K562 (cell line): ENCODE results near the gene PDK1. TPM values are rescaled to one million over a fixed set of nuclear protein-coding genes. Genes with fewer than 3 reads are reported as not detected.
A peak's percentile ranks its signal among the peaks of the same experiment; 100 is the strongest.

Experiments used
- ATAC-seq: fragments of 200-7000 bp; cut with Tn5 transposase; 3 replicates; pipeline ENCODE4 v1.9.1; 2020; ENCODE audit warnings: moderate library complexity
- BruUV-seq: library from RNA; stranded (reverse); fragments of 400-500 nt; replicated peaks from 2 replicates; lab custom pipeline; 2021; lab: Mats Ljungman, UMichigan
- CTCF ChIA-PET: fragments of 300-600 bp; formaldehyde crosslinking; extraction: SDS; loops from one replicate; lab custom pipeline; 2021; ENCODE audit warnings: low intra/inter-chr PET ratio; lab: Yijun Ruan, JAX
- POLR2A ChIA-PET: fragments of 300-600, 350-650 bp; sonication (Branson Sonifier 250); formaldehyde crosslinking; extraction: SDS; loops from one replicate; lab custom pipeline; 2021; ENCODE audit warnings: antibody characterized with exemption, inconsistent platforms; lab: Yijun Ruan, JAX
- DNase-seq, 4 experiments: peaks; one replicate each; pipeline versions ENCODE4 v3.0.0 to v3.0.0-alpha.2; 2011 to 2018; ENCODE audit warnings: low spot score in 3 of 4, mixed read lengths in 3 of 4; ENCODE audit errors: extremely low read depth in 1 of 4
- FAIRE-seq: peaks from 2 replicates; lab custom pipeline; 2011; peaks lifted over from hg19 to GRCh38; lab: Jason Lieb, UNC
- H2AFZ ChIP-seq: 2 replicates; pipeline ENCODE4 v1.6.0; 2011; ENCODE audit warnings: low read depth, low read length, control low read depth, inconsistent platforms
- H3K27ac ChIP-seq: fragments of 200-600 bp; 3 replicates; pipeline ENCODE4 v1.8.0; 2011; ENCODE audit warnings: low read depth, mild to moderate bottlenecking, control low read depth, inconsistent platforms, low read length, moderate library complexity, mixed read lengths; ENCODE audit errors: extremely low read depth
- H3K27me3 ChIP-seq, 2 experiments: fragments of 300-600 bp in 1 of 2; 2 replicates in 1 of 2; 3 replicates in 1 of 2; pipeline versions ENCODE4 v1.6.0 to v1.8.0; 2011; ENCODE audit warnings: inconsistent platforms in 2 of 2, low read length in 2 of 2, mild to moderate bottlenecking in 1 of 2, mixed read lengths in 1 of 2, moderate library complexity in 1 of 2; ENCODE audit not compliant: control insufficient read depth in 2 of 2, insufficient read depth in 2 of 2
- H3K36me3 ChIP-seq: fragments of 300-600 bp; 3 replicates; pipeline ENCODE4 v1.8.0; 2011; ENCODE audit warnings: mild to moderate bottlenecking, low read length, inconsistent platforms; ENCODE audit not compliant: control insufficient read depth, insufficient read depth
- H3K4me1 ChIP-seq, 2 experiments: fragments of 200-600 bp in 1 of 2; replicated peaks in 1 of 2; 2 replicates in 1 of 2; 3 replicates in 1 of 2; pipeline versions ENCODE4 v1.5.1 to v1.8.0; 2011; ENCODE audit warnings: inconsistent platforms in 2 of 2, low read length in 2 of 2, mild to moderate bottlenecking in 1 of 2, mixed read lengths in 1 of 2, moderate library complexity in 1 of 2; ENCODE audit not compliant: control insufficient read depth in 2 of 2, insufficient read depth in 2 of 2
- H3K4me2 ChIP-seq: 2 replicates; pipeline ENCODE4 v1.6.1; 2011; ENCODE audit warnings: low read length, control low read depth, inconsistent platforms, mixed read lengths; ENCODE audit not compliant: insufficient read depth
- H3K4me3 ChIP-seq: fragments of 200-600 bp; sonication (generic), shearing (Covaris generic); 2 replicates; pipeline ENCODE4 v1.5.1; 2016; ENCODE audit warnings: control low read depth, inconsistent platforms
- H3K79me2 ChIP-seq: fragments of 200-600 bp; 3 replicates; pipeline ENCODE4 v1.8.0; 2011; ENCODE audit warnings: low read length, inconsistent platforms; ENCODE audit not compliant: control insufficient read depth, insufficient read depth
- H3K9ac ChIP-seq, 2 experiments: 2 replicates each; pipeline versions ENCODE4 v1.6.0 to v1.6.1; 2011; ENCODE audit warnings: low read depth in 2 of 2, low read length in 2 of 2, control low read depth in 1 of 2, inconsistent platforms in 1 of 2, mild to moderate bottlenecking in 1 of 2, mixed read lengths in 1 of 2; ENCODE audit not compliant: insufficient read depth in 1 of 2
- H3K9me1 ChIP-seq: one replicate; pipeline ENCODE4 v1.6.0; 2011; ENCODE audit warnings: inconsistent platforms, mild to moderate bottlenecking, low read length, moderate library complexity; ENCODE audit not compliant: control insufficient read depth, insufficient read depth
- H3K9me3 ChIP-seq: replicated peaks from 2 replicates; pipeline ENCODE4 v1.5.1; 2011; ENCODE audit warnings: low read depth, low read length, inconsistent platforms; ENCODE audit not compliant: control insufficient read depth, insufficient read depth
- H4K20me1 ChIP-seq: replicated peaks from 2 replicates; pipeline ENCODE4 v1.6.1; 2011; ENCODE audit warnings: low read length, inconsistent platforms, mixed read lengths; ENCODE audit not compliant: control insufficient read depth, insufficient read depth
- BMI1 ChIP-seq: fragments of 150-350 bp; IDR thresholded peaks from 2 replicates; pipeline ENCODE4 v1.6.1; 2014; ENCODE audit warnings: low read length
- CTBP1 ChIP-seq: fragments of 450-650 bp; IDR thresholded peaks from 2 replicates; pipeline ENCODE4 v1.6.1; 2016; ENCODE audit warnings: borderline replicate concordance
- FOXA3 ChIP-seq, 2 experiments: fragments of 450-650 bp in 1 of 2; sonication (generic) in 1 of 2; formaldehyde crosslinking; IDR thresholded peaks in 1 of 2; conservative IDR thresholded peaks in 1 of 2; 2 replicates each; pipeline versions ENCODE4 v1.4.0 to v1.8.0; 2020 to 2022; ENCODE audit warnings: mild to moderate bottlenecking in 2 of 2, missing genetic modification reagents in 1 of 2
- GABPB2 ChIP-seq: fragments of 250-450 bp; sonication (Bioruptor Pico); conservative IDR thresholded peaks from 2 replicates; pipeline ENCODE4 v1.5.1; 2021; ENCODE audit warnings: mild to moderate bottlenecking
- MBD2 ChIP-seq: sonication (generic); IDR thresholded peaks from 2 replicates; pipeline ENCODE4 v1.6.1; 2016; ENCODE audit warnings: low read depth, borderline replicate concordance
- SAFB ChIP-seq: fragments of 200-400 bp; formaldehyde crosslinking; IDR thresholded peaks from 2 replicates; pipeline ENCODE4 v1.6.1; 2017; ENCODE audit warnings: low read depth, low read length, borderline replicate concordance
- ZNF253 ChIP-seq: fragments of 250-450 bp; sonication (Bioruptor Pico); conservative IDR thresholded peaks from 2 replicates; pipeline ENCODE4 v1.6.1; 2021; ENCODE audit warnings: mild to moderate bottlenecking
- WGBS: fragments of 100-300 bp; shearing (Covaris generic); methylation state at CpG from one replicate; pipeline ENCODE4 v1.1.6; 2016; ENCODE audit warnings: low coverage, mixed read lengths; ENCODE audit not compliant: insufficient coverage; ENCODE audit errors: missing lambda C conversion rate; 5-methylcytosine and 5-hydroxymethylcytosine counted together
- in situ Hi-C: fragments of 300-500 bp; cut with MboI; formaldehyde crosslinking; loops from 4 replicates; pipeline ENCODE4 v1.15.0; 2018; ENCODE audit warnings: inconsistent platforms, mixed read lengths
- intact Hi-C: fragments of 100-400 bp; cut with micrococcal nuclease; formaldehyde crosslinking; loops from 2 replicates; pipeline ENCODE4 v1.14.2; 2022
- polyA plus RNA-seq, 8 experiments: library from polyadenylated mRNA; depleted of rRNA in 4 of 8; stranded (reverse) in 5 of 8; unstranded in 3 of 8; fragments of >200 nt; fragmentation: Nextera tagmentation in 2 of 8; fragmentation: Illumina TruSeq in 1 of 8; extraction: Ambion mirVana in 2 of 8; extraction: Trizol in 1 of 8; gene quantifications; 2 replicates each; pipeline versions ENCODE4 v1.2.1 to v1.2.3, GENCODE V29; 2011 to 2014; ENCODE audit warnings: inconsistent platforms in 1 of 8, missing spikeins in 1 of 8
- total RNA-seq, 7 experiments: library from RNA; depleted of rRNA in 6 of 7; stranded (reverse); fragments of >200 nt in 6 of 7; fragmentation: Illumina TruSeq in 2 of 7; extraction: Trizol in 2 of 7; gene quantifications; 2 replicates each; pipeline versions ENCODE4 v1.2.1 to v1.2.3, GENCODE V29; 2011 to 2021; ENCODE audit warnings: low replicate concordance in 1 of 7
- TF ChIP-seq, protein P1 (sequence below): fragments of 250-450 bp; sonication (Bioruptor Pico); IDR thresholded peaks from 2 replicates; pipeline ENCODE4 v1.5.0; 2021; ENCODE audit warnings: mild to moderate bottlenecking, moderate library complexity
- TF ChIP-seq, protein P2 (sequence below): fragments of 250-450 bp; sonication (Bioruptor Pico); IDR thresholded peaks from 2 replicates; pipeline ENCODE4 v1.8.0; 2021; ENCODE audit warnings: borderline replicate concordance, mild to moderate bottlenecking, moderate library complexity; ENCODE audit not compliant: poor library complexity, severe bottlenecking

Gene PDK1
- total and polyA plus RNA-seq, 9 of the 15 experiments (the other 6 are each of a cell fraction or from before 2014, with no cell fraction given), result 3.5 to 176 (median 13.9) TPM

DNA sequence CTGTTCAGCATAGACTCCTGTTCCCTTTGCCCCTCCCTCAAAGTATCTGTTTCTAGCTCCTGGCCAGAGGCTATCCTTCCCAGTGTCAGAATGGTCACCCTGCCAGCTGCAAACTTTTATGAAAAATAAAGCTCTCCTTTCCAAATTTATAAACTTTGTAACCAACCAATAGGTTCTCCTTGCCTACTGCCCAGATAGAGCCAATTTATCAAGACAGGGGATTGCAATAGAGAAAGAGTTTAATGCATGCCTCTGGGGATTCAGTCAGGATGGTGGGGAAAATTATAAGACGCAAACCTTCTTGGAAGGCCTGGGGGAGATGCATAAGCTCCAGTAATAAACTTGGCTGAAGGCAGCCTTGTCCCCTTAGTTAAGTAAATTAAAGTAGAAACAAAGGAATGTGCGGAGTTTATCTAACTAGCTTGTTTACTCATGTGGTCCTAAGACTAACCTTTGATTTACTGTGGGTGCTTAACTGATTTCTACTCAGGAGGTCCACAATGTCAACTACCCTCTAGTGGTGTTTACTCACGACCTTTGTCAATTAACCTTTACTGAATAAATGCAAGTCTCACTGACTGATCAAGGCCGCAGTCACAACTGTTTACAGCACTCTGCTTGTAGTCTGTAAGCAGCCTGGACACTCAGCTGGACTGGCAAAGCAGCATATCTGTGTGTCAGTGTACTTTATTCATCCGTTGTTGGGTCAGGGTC, 42.9 kb upstream of the PDK1 start:
- Histone ChIP-seq H3K4me1 (peaks cover 5 to 10% of the 10 kb centered on the region in 2 experiments), H4K20me1 (no peaks in the 10 kb centered on the region), H3K4me3 (no peak overlapping the region), H3K27ac (no peak overlapping the region), H3K4me2 (no peak overlapping the region; the same call in 1 of the 2 replicates), H3K27me3 (peaks cover 0 to 4% of the 10 kb centered on the region in 2 experiments; a peak in 1 of 5 replicates), H3K79me2 (no peaks in the 10 kb centered on the region), H2AFZ (no peak overlapping the region), H3K9me1 (no peaks in the 10 kb centered on the region), H3K36me3 (no peaks in the 10 kb centered on the region), H3K9ac (no peak overlapping the region), H3K9me3 (peaks cover 22% of the 10 kb centered on the region)
- no peak for FAIRE-seq
- TF ChIP-seq FOXA3 (CRISPR knock-in tag; conservative IDR thresholded peaks at IDR 0.05 in 1 of 2, IDR thresholded peaks at IDR 0.05 in 1 of 2), result peak in 1 of 2 experiments; percentile 76; a peak in 2 of 4 replicates
- no peak for TF ChIP-seq BMI1
- in situ Hi-C loops (no loop called here), intact Hi-C loops (no loop called here)
- ATAC-seq, result no peak
- BruUV-seq, result no TSS peak
- WGBS, result 10% methylated on average over 5 of the region's 5 CpGs
- ChIA-PET CTCF (no interaction called here), POLR2A (no interaction called here)
- no peak for DNase-seq

DNA sequence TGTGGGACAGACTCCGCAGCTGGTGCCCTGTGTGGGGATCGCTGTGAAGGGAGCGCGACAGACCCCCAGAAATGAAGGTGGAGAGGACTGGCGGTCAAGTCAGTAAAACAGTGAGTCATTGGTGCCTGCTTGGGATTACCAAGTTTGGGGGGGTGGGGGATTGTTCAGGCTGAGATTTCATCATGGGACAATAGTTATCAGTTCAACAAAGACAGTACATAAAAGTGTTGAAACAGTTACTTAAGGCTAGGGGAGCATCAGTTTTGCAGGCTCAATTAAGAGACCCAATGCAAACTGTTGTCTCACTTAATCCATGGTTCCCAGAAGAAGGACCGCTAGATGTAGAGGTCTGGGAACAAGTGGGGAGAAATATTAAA, 42.4 kb upstream of the PDK1 start:
- Histone ChIP-seq H2AFZ (0 out of 2 replicates have a peak overlapping the region, but pooled peaks have one; percentile 9), H3K27me3 (no peaks in the 10 kb centered on the region; a peak in 1 of 5 replicates), H3K9ac (no peak overlapping the region), H3K36me3 (no peaks in the 10 kb centered on the region), H4K20me1 (no peaks in the 10 kb centered on the region), H3K9me3 (peaks cover 22% of the 10 kb centered on the region), H3K4me2 (peak overlapping the region; percentile 23; the same call in 1 of the 2 replicates), H3K9me1 (no peaks in the 10 kb centered on the region), H3K79me2 (no peaks in the 10 kb centered on the region), H3K4me1 (peaks cover 5 to 10% of the 10 kb centered on the region in 2 experiments), H3K4me3 (no peak overlapping the region), H3K27ac (no peak overlapping the region)
- POLR2A ChIA-PET, result no interaction called here
- intact Hi-C loops (no loop called here), in situ Hi-C loops (no loop called here)
- ATAC-seq, result no peak
- no TSS peak for BruUV-seq
- 17% methylated on average over 6 of the region's 6 CpGs for WGBS
- FAIRE-seq, result no peak
- CTCF ChIA-PET, result no interaction called here
- DNase-seq, result no peak
- no peak for TF ChIP-seq ZNF253 (CRISPR knock-in tag)
- TF ChIP-seq SAFB, result no peak
- no peak for TF ChIP-seq MBD2
- TF ChIP-seq, protein P1, sequence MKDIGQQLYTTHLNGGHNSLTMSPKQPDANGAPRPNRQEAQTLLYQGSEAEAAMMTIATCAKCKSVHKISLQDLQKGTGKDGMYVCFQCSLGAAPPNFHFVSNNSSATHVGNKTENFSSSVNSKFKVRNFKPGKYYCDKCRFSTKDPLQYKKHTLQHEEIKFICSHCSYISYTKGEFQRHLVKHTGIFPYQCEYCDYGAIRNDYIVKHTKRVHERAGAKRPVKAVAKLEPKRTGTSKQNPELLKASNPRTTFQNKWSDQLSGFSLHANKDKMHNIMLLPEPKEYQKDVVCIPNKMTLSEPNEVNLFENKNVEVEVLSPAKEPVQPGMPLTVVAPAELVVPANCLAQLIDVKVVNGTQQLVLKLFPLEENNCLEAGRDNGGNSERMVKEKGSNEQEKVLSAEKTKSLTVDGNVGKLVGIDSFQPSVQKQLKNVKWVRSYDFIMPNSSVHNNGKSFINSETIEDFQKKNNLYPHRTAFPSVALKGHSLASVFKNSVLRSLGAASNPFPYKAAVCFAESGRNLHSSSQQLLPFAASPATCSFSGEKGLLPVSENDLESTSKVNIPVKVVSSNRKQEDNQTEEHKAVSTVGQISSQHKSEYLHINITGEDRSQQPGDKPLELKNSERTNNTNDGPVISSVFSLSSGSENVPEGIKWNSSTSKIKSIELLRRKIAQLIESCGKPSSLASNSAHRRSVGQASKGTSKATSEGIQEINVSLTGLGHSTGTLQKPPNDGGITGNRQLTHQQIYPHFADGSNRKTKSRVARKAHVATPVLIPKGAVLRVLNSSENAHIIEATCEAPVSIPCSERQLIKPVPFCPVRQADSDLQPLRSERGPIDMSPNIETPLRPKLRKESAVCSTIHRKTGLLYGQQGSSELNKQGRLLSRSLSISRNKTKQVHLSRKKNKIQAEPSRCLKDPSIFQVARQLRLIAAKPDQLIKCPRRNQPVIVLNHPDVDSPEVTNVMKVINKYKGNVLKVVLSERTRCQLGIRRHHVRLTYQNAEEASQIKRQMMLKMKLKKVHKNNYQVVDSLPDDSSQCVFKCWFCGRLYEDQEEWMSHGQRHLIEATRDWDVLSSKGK (CRISPR knock-in tag), result no peak
- TF ChIP-seq, protein P2, sequence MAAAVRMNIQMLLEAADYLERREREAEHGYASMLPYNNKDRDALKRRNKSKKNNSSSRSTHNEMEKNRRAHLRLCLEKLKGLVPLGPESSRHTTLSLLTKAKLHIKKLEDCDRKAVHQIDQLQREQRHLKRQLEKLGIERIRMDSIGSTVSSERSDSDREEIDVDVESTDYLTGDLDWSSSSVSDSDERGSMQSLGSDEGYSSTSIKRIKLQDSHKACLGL, result no peak
- no peak for TF ChIP-seq CTBP1
- no peak for TF ChIP-seq GABPB2 (CRISPR knock-in tag)
